Activated CD8-positive, alpha-beta T cell treated with anti-CD3 and anti-CD28 coated beads, Interleukin-2, amount 10 ng/mL, durations not matched to agents 7 days and 5 days (primary cell): ENCODE results near the gene MUC20. TPM values are rescaled to one million over a fixed set of nuclear protein-coding genes. Genes with fewer than 3 reads are reported as not detected.
"Not testable (repeated sequence)": the region's sequence is repeated elsewhere in the genome, so short reads cannot be mapped to it uniquely, and the experiment has no call there.

Source experiments
- ATAC-seq: fragments of 150-1000 bp; cut with Tn5 transposase; one replicate; pipeline ENCODE4 v1.10.0; 2021; ENCODE audit warnings: moderate library complexity
- CTCF ChIA-PET: fragments of 350-600 bp; sonication (Branson Sonifier 250); formaldehyde crosslinking; loops from one replicate; lab custom pipeline; 2021; ENCODE audit warnings: antibody characterized with exemption; lab: Charles Lee
- POLR2A ChIA-PET: fragments of 350-600 bp; sonication (Branson Sonifier 250); formaldehyde crosslinking; loops from one replicate; lab custom pipeline; 2021; ENCODE audit warnings: antibody characterized with exemption; lab: Charles Lee
- DNase-seq: peaks from one replicate; pipeline ENCODE4 v3.0.0-alpha.2; 2020
- H3K27ac Mint-ChIP-seq: one replicate; pipeline ENCODE4 v1.8.0; 2021; ENCODE audit warnings: mild to moderate bottlenecking, mixed read lengths
- H3K27me3 Mint-ChIP-seq: one replicate; pipeline ENCODE4 v1.8.0; 2021; ENCODE audit warnings: low read depth, mixed read lengths
- H3K36me3 Mint-ChIP-seq: one replicate; pipeline ENCODE4 v1.8.0; 2021; ENCODE audit warnings: low read depth, mixed read lengths
- H3K4me1 Mint-ChIP-seq: one replicate; pipeline ENCODE4 v1.8.0; 2021; ENCODE audit warnings: low read depth, mixed read lengths
- H3K4me3 Mint-ChIP-seq: one replicate; pipeline ENCODE4 v1.8.0; 2021; ENCODE audit warnings: mild to moderate bottlenecking, mixed read lengths
- H3K9me3 Mint-ChIP-seq: one replicate; pipeline ENCODE4 v1.8.0; 2022; ENCODE audit warnings: mixed read lengths; ENCODE audit not compliant: insufficient read depth
- microRNA-seq: library from miRNA; unstranded; fragments of <30 nt; microRNA quantifications from one replicate; pipeline ENCODE4 v1.2.0, GENCODE V29; 2022
- total RNA-seq, 2 experiments: library from RNA; stranded (reverse); gene quantifications; one replicate each; pipeline ENCODE4 v1.2.3, GENCODE V29; 2021

The MUC20 gene
- total RNA-seq, 2 experiments from 2014 or later: 0.53 to 1.7 TPM

DNA sequence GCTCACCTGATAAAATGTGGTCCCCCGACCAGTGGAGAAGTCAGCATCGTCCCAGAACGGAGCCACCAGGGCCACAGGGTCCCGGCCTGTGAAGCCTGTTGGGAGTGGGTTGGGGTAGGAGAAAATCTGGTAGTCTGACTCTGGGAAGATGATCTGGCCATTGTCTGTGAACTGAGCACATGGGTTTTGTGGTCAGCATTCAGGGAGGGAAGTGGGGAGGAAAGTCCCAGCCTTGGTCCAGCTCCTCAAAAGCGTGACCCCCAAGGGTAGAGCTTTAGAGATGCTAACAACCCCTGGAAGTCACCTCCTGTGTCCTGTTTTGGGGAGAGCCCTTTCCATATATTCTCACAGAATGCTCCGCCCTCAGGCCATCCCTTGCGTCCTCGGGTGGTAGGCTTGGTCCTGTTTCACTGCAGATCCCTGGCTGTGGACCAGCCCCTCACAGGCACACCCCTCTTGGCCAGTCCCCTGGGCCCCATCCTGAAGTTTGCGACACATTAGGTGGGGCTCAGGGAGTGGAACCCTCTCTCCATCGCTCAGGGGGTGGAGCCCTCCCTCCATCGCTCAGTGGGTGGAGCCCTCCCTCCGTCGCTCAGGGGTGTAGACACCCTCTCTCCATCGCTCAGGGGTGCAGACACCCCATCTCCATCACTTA is 51.0 kb downstream of the MUC20 start:
- CTCF ChIA-PET: interaction anchor here (0.6 to 1.6 kb wide), 2 partner anchors 79 to 384 kb away, joined by 3 to 4 read pairs; no protein-coding TSS in a partner anchor
- POLR2A ChIA-PET: no interaction called here
- Mint-ChIP-seq H3K36me3 (peaks cover 3% of the 10 kb centered on the region), H3K4me3 (peak overlapping the region; percentile 56), H3K9me3 (no peaks in the 10 kb centered on the region), H3K27me3 (no peaks in the 10 kb centered on the region), H3K27ac (peak overlapping the region; percentile 81), H3K4me1 (no peaks in the 10 kb centered on the region)
- ATAC-seq: peak; percentile 27
- DNase-seq: no peak

GRCh38 chr3:195773956-195774537 is 53.3 kb downstream of the MUC20 start:
- ChIA-PET CTCF (no interaction called here), POLR2A (no interaction called here)
- peaks cover 10% of the 10 kb centered on the region for H3K36me3 Mint-ChIP-seq
- H3K9me3 Mint-ChIP-seq: peaks cover 7% of the 10 kb centered on the region
- H3K27ac Mint-ChIP-seq: no peak overlapping the region
- ATAC-seq (no peak), DNase-seq (no peak)
- no peak overlapping the region for H3K4me3 Mint-ChIP-seq
- H3K27me3 Mint-ChIP-seq: no peaks in the 10 kb centered on the region
- peaks cover 7% of the 10 kb centered on the region for H3K4me1 Mint-ChIP-seq

DNA sequence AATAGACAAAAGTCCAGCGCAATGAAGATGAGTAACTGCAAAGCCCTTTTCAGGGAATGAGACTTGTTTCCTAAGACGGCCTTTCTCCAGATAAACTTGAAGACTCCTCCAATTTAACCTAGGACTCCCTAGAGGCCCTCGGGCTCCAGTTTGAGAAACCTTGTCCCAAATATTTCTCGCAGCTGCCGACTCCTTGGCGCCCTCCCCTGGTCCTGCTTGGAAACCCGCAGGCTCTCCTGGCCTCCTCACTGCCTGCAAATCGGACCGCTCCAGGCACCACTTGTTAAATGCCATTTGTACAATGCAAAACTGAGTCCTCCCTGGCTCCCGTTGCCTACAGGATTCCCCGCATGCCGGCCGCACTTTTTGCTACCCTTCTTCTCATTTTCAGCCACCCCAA is 54.1 kb downstream of the MUC20 start:
- DNase-seq: no peak
- ChIA-PET POLR2A (no interaction called here), CTCF (no interaction called here)
- no peak for ATAC-seq
- H3K27me3 Mint-ChIP-seq: no peaks in the 10 kb centered on the region
- H3K9me3 Mint-ChIP-seq: peaks cover 7% of the 10 kb centered on the region
- H3K27ac Mint-ChIP-seq: no peak overlapping the region
- H3K4me3 Mint-ChIP-seq: no peak overlapping the region
- H3K4me1 Mint-ChIP-seq: peaks cover 7% of the 10 kb centered on the region
- H3K36me3 Mint-ChIP-seq: peaks cover 10% of the 10 kb centered on the region

DNA sequence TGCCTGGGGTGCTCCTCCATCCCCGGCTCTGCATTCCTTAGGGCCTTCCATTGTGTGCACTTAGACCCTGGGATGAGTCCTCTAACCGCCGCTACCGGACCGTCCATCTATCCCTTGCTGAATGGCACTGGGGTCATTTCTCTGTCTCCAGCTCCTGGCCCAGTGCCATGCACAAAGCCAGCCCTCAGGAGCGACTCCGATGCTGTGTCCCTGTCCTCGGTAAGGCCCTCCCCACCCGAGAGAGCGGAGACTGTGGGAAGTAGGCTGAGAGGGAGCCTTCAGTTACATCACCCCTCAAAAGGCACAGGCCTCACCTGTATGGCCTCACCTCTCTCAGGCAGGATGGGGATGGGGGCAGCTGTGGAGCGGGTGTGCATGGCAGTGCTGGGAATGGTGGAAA is 57.2 kb downstream of the MUC20 start:
- H3K4me3 Mint-ChIP-seq: no peak overlapping the region
- H3K36me3 Mint-ChIP-seq: peaks cover 30% of the 10 kb centered on the region
- POLR2A ChIA-PET: no interaction called here
- no peaks in the 10 kb centered on the region for H3K27me3 Mint-ChIP-seq
- ATAC-seq: no peak
- H3K4me1 Mint-ChIP-seq: peaks cover 22% of the 10 kb centered on the region
- CTCF ChIA-PET: no interaction called here
- H3K9me3 Mint-ChIP-seq: peaks cover 13% of the 10 kb centered on the region
- DNase-seq: no peak
- H3K27ac Mint-ChIP-seq: peak overlapping the region; percentile 84

DNA sequence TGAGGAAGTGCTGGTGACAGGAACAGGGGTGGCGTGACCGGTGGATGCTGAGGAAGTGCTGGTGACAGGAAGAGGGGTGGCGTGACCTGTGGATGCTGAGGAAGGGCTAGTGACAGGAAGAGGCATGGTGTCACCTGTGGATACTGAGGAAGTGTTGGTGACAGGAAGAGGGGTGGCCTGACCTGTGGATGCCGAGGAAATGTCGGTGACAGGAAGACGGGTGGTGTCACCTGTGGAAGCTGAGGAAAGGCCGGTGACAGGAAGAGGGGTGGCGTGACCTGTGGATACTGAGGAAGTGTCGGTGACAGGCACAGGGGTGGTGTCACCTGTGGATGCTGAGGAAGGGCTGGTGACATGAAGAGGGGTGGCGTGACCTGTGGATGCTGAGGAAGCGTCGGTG is 60.5 kb downstream of the MUC20 start:
- H3K27me3 Mint-ChIP-seq, CTCF ChIA-PET, H3K4me3 Mint-ChIP-seq, ATAC-seq, DNase-seq, POLR2A ChIA-PET: not testable (repeated sequence)
- Mint-ChIP-seq H3K9me3 (peaks cover 35% of the 10 kb centered on the region), H3K27ac (peak overlapping the region; percentile 91), H3K36me3 (peaks cover 56% of the 10 kb centered on the region), H3K4me1 (peaks cover 47% of the 10 kb centered on the region)

Small RNA genes lying within 50 kb of the gene (microRNA-seq; reads per million reads assigned to microRNA genes)
- 3.4 reads per million for gene MIR570

Other genes with a start within 250 kb of the MUC20 start
- gene PPP1R2, start 177.7 kb upstream of the MUC20 start, total RNA-seq: 10 to 100 TPM; 72.0 to 72.6 TPM
- not detected for gene APOD, start 137.0 kb upstream of the MUC20 start, total RNA-seq
- under 1 TPM in 1 of 2 experiments, not detected in 1; 0.05 TPM for gene MUC4, start 91.0 kb downstream of the MUC20 start, total RNA-seq
- gene TNK2, start 187.6 kb downstream of the MUC20 start, total RNA-seq: 100 to 1,000 TPM; 110 to 127 TPM